Measurements from ENCODE around the gene SPTBN2.
A peak's percentile ranks its signal among the peaks of the same experiment; 100 is the strongest.

SPTBN2 gene

GRCh38 chr11:66749091-66749490, 20.1 kb upstream of the SPTBN2 start:
- WGBS (ENCODE audit: insufficient coverage), result 75% methylated on average over 1 of the region's 2 CpGs
- H3K27me3 ChIP-seq (replicated peaks in 2 of 5; ENCODE audit: control insufficient read depth in 4 of 5, insufficient read depth in 5 of 5, low read length in 4 of 5), result no peaks in the 10 kb centered on the region
- no peak for DNase-seq
- H3K4me3 ChIP-seq (ENCODE audit: control insufficient read depth in 1 of 7, extremely low read depth in 1 of 7, insufficient read depth in 4 of 7, low read depth in 2 of 7, low read length in 6 of 7), result no peak overlapping the region
- H3K4me1 ChIP-seq (ENCODE audit: control extremely low read depth in 1 of 4, control insufficient read depth in 4 of 4, insufficient read depth in 4 of 4, low read length in 3 of 4), result peaks cover 0 to 8% (median 7%) of the 10 kb centered on the region in 4 experiments
- ChIA-PET CTCF (interaction anchor here (1.7 kb wide), 1 partner anchor 20 kb away, joined by 4 read pairs; the partner anchor contains the start of gene SPTBN2), POLR2A (no interaction called here)
- H3K27ac ChIP-seq (ENCODE audit: insufficient read depth in 1 of 2, low read depth in 1 of 2, low read length in 2 of 2, poor library complexity in 1 of 2, severe bottlenecking in 2 of 2), result no peak overlapping the region
- no peaks in the 10 kb centered on the region for H3K36me3 ChIP-seq (ENCODE audit: control insufficient read depth in 4 of 4, insufficient read depth in 4 of 4, low read length in 3 of 4)
- no peaks in the 10 kb centered on the region for H3K9me3 ChIP-seq (ENCODE audit: control extremely low read depth in 1 of 5, control insufficient read depth in 4 of 5, insufficient read depth in 2 of 5, low read depth in 1 of 5, low read length in 4 of 5)

DNA sequence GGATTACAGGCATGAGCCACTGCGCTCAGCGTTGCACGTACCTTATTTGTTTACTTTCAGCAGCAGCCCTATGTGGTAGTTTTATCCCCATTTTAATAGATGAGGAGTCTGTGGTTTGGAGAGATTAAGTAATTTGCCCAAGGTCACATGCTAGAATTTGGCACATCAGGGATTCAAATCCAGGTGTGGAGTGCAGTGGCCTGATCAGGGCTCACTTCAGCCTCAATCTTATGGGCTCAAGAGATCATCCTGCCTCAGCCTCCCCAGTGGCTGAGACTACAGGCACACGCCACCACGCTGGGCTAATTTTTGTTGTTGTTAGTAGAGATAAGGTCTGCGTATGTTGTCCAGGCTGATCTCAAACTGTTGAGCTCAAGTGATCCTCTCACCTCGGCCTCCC, 18.5 kb upstream of the SPTBN2 start:
- CTCF ChIA-PET, result interaction anchor here (0.5 kb wide), 1 partner anchor 329 kb away, joined by 3 read pairs; no protein-coding TSS in a partner anchor
- POLR2A ChIA-PET, result no interaction called here

GRCh38 chr11:66745356-66746235, 16.6 kb upstream of the SPTBN2 start:
- H3K4me1 ChIP-seq (ENCODE audit: control extremely low read depth in 1 of 4, control insufficient read depth in 4 of 4, insufficient read depth in 4 of 4, low read length in 3 of 4), result peaks cover 0 to 10% (median 8%) of the 10 kb centered on the region in 4 experiments
- DNase-seq, result peak; percentile 12 to 27 (median 21)
- H3K27me3 ChIP-seq (replicated peaks in 2 of 5; ENCODE audit: control insufficient read depth in 4 of 5, insufficient read depth in 5 of 5, low read length in 4 of 5), result no peaks in the 10 kb centered on the region
- no peaks in the 10 kb centered on the region for H3K36me3 ChIP-seq (ENCODE audit: control insufficient read depth in 4 of 4, insufficient read depth in 4 of 4, low read length in 3 of 4)
- H3K27ac ChIP-seq (ENCODE audit: insufficient read depth in 1 of 2, low read depth in 1 of 2, low read length in 2 of 2, poor library complexity in 1 of 2, severe bottlenecking in 2 of 2), result no peak overlapping the region
- CTCF ChIA-PET, result interaction anchor here (0.7 kb wide), 1 partner anchor 51 kb away, joined by 3 read pairs; no protein-coding TSS in a partner anchor
- POLR2A ChIA-PET, result interaction anchor here (1.7 kb wide), 1 partner anchor 16 kb away, joined by 3 read pairs; the partner anchor contains the start of gene SPTBN2
- peak overlapping the region; percentile 46 to 94 (median 80) for H3K4me3 ChIP-seq (ENCODE audit: control insufficient read depth in 1 of 7, extremely low read depth in 1 of 7, insufficient read depth in 4 of 7, low read depth in 2 of 7, low read length in 6 of 7)
- peaks cover 0 to 11% (median 3%) of the 10 kb centered on the region in 5 experiments for H3K9me3 ChIP-seq (ENCODE audit: control extremely low read depth in 1 of 5, control insufficient read depth in 4 of 5, insufficient read depth in 2 of 5, low read depth in 1 of 5, low read length in 4 of 5)
- WGBS (ENCODE audit: insufficient coverage), result 65% methylated on average over 39 of the region's 45 CpGs

More for the DNA sequence above, 18.5 kb upstream of the SPTBN2 start:
- Histone ChIP-seq H3K27ac (ENCODE audit: insufficient read depth in 1 of 2, low read depth in 1 of 2, low read length in 2 of 2, poor library complexity in 1 of 2, severe bottlenecking in 2 of 2) (no peak overlapping the region), H3K27me3 (replicated peaks in 2 of 5; ENCODE audit: control insufficient read depth in 4 of 5, insufficient read depth in 5 of 5, low read length in 4 of 5) (no peaks in the 10 kb centered on the region), H3K4me3 (ENCODE audit: control insufficient read depth in 1 of 7, extremely low read depth in 1 of 7, insufficient read depth in 4 of 7, low read depth in 2 of 7, low read length in 6 of 7) (no peak overlapping the region), H3K36me3 (ENCODE audit: control insufficient read depth in 4 of 4, insufficient read depth in 4 of 4, low read length in 3 of 4) (no peaks in the 10 kb centered on the region), H3K4me1 (ENCODE audit: control extremely low read depth in 1 of 4, control insufficient read depth in 4 of 4, insufficient read depth in 4 of 4, low read length in 3 of 4) (peaks cover 0 to 10% (median 8%) of the 10 kb centered on the region in 4 experiments), H3K9me3 (ENCODE audit: control extremely low read depth in 1 of 5, control insufficient read depth in 4 of 5, insufficient read depth in 2 of 5, low read depth in 1 of 5, low read length in 4 of 5) (no peaks in the 10 kb centered on the region)
- 100% methylated on average over 4 of the region's 7 CpGs for WGBS (ENCODE audit: insufficient coverage)
- no peak for DNase-seq

GRCh38 chr11:66744485-66745355, 15.7 kb upstream of the SPTBN2 start:
- WGBS (ENCODE audit: insufficient coverage), result under 1% methylated on average over 41 of the region's 95 CpGs
- peak overlapping the region; percentile 64 to 94 (median 81) for H3K4me3 ChIP-seq (ENCODE audit: control insufficient read depth in 1 of 7, extremely low read depth in 1 of 7, insufficient read depth in 4 of 7, low read depth in 2 of 7, low read length in 6 of 7)
- ChIA-PET POLR2A (interaction anchor here (1.7 kb wide), 1 partner anchor 16 kb away, joined by 3 read pairs; the partner anchor contains the start of gene SPTBN2), CTCF (interaction anchor here (0.7 kb wide), 1 partner anchor 50 kb away, joined by 3 read pairs; no protein-coding TSS in a partner anchor)
- H3K9me3 ChIP-seq (ENCODE audit: control extremely low read depth in 1 of 5, control insufficient read depth in 4 of 5, insufficient read depth in 2 of 5, low read depth in 1 of 5, low read length in 4 of 5), result peaks cover 0 to 11% (median 3%) of the 10 kb centered on the region in 5 experiments
- DNase-seq, result peak; percentile 67 to 84 (median 82)
- H3K27me3 ChIP-seq (replicated peaks in 2 of 5; ENCODE audit: control insufficient read depth in 4 of 5, insufficient read depth in 5 of 5, low read length in 4 of 5), result no peaks in the 10 kb centered on the region
- H3K27ac ChIP-seq (ENCODE audit: insufficient read depth in 1 of 2, low read depth in 1 of 2, low read length in 2 of 2, poor library complexity in 1 of 2, severe bottlenecking in 2 of 2), result peak overlapping the region; percentile 54 to 85
- no peaks in the 10 kb centered on the region for H3K36me3 ChIP-seq (ENCODE audit: control insufficient read depth in 4 of 4, insufficient read depth in 4 of 4, low read length in 3 of 4)
- H3K4me1 ChIP-seq (ENCODE audit: control extremely low read depth in 1 of 4, control insufficient read depth in 4 of 4, insufficient read depth in 4 of 4, low read length in 3 of 4), result peaks cover 0 to 10% (median 8%) of the 10 kb centered on the region in 4 experiments

DNA sequence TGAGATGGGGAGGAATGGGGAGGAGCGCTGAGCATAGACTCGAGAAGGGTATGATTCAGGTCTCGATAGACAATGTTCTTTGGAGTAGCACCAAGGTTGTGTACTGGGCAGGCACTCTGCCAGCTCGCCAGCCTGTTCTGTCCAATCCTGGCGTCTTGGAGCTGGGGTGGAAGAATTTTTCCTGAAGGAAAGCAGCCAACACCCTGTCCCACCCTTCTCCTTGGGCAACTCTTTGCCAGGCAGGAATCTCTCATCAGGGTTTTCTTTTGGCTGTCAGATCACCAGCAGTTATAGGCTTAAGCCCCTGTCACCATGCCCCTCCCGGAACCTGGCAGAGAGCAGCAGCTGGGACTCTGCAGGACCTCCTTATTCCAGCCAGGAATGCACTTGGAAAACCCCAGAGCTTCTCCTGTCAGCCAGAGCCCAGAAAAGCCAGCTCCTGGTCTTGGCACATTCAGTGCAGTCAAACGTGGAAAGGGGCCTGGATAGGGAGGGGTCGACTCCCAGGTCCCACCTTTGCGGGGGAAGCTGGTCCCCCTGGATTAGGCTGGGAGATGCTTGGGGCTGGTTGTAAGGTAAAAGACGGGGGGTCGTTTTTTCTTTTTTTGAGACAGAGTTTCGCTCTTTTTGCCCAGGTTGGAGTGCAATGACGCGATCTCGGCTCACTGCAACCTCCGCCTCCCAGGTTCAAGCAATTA, 14.4 kb upstream of the SPTBN2 start:
- ChIA-PET POLR2A (no interaction called here), CTCF (interaction anchor here (1.1 to 1.5 kb wide), 3 partner anchors 14 to 88 kb away, joined by 3 read pairs; partner anchors contain the start of gene SPTBN2)
- no peak for DNase-seq
- Histone ChIP-seq H3K27ac (ENCODE audit: insufficient read depth in 1 of 2, low read depth in 1 of 2, low read length in 2 of 2, poor library complexity in 1 of 2, severe bottlenecking in 2 of 2) (no peak overlapping the region), H3K9me3 (ENCODE audit: control extremely low read depth in 1 of 5, control insufficient read depth in 4 of 5, insufficient read depth in 2 of 5, low read depth in 1 of 5, low read length in 4 of 5) (peaks cover 0 to 11% (median 3%) of the 10 kb centered on the region in 5 experiments), H3K36me3 (ENCODE audit: control insufficient read depth in 4 of 4, insufficient read depth in 4 of 4, low read length in 3 of 4) (no peaks in the 10 kb centered on the region), H3K4me1 (ENCODE audit: control extremely low read depth in 1 of 4, control insufficient read depth in 4 of 4, insufficient read depth in 4 of 4, low read length in 3 of 4) (peaks cover 0 to 10% (median 8%) of the 10 kb centered on the region in 4 experiments), H3K27me3 (replicated peaks in 2 of 5; ENCODE audit: control insufficient read depth in 4 of 5, insufficient read depth in 5 of 5, low read length in 4 of 5) (no peaks in the 10 kb centered on the region), H3K4me3 (ENCODE audit: control insufficient read depth in 1 of 7, extremely low read depth in 1 of 7, insufficient read depth in 4 of 7, low read depth in 2 of 7, low read length in 6 of 7) (peak overlapping the region in 1 of 7 experiments; percentile 81)
- WGBS (ENCODE audit: insufficient coverage), result 97% methylated on average over 15 of the region's 16 CpGs

GRCh38 chr11:66741153-66741552, 12.1 kb upstream of the SPTBN2 start:
- H3K27ac ChIP-seq (ENCODE audit: insufficient read depth in 1 of 2, low read depth in 1 of 2, low read length in 2 of 2, poor library complexity in 1 of 2, severe bottlenecking in 2 of 2), result no peak overlapping the region

More at GRCh38 chr11:66741153-66741552, 12.1 kb upstream of the SPTBN2 start:
- POLR2A ChIA-PET, result no interaction called here
- Histone ChIP-seq H3K4me3 (ENCODE audit: control insufficient read depth in 1 of 7, extremely low read depth in 1 of 7, insufficient read depth in 4 of 7, low read depth in 2 of 7, low read length in 6 of 7) (no peak overlapping the region), H3K9me3 (ENCODE audit: control extremely low read depth in 1 of 5, control insufficient read depth in 4 of 5, insufficient read depth in 2 of 5, low read depth in 1 of 5, low read length in 4 of 5) (peaks cover 0 to 11% (median 3%) of the 10 kb centered on the region in 5 experiments), H3K36me3 (ENCODE audit: control insufficient read depth in 4 of 4, insufficient read depth in 4 of 4, low read length in 3 of 4) (no peaks in the 10 kb centered on the region), H3K27me3 (replicated peaks in 2 of 5; ENCODE audit: control insufficient read depth in 4 of 5, insufficient read depth in 5 of 5, low read length in 4 of 5) (no peaks in the 10 kb centered on the region), H3K4me1 (ENCODE audit: control extremely low read depth in 1 of 4, control insufficient read depth in 4 of 4, insufficient read depth in 4 of 4, low read length in 3 of 4) (peaks cover 0 to 10% (median 8%) of the 10 kb centered on the region in 4 experiments)
- no CpG with 5 or more reads among the region's 2 CpGs for WGBS (ENCODE audit: insufficient coverage)
- DNase-seq, result peak in 2 of 3 donors; percentile 48 to 50
- CTCF ChIA-PET, result no interaction called here
